ENCODE results near the gene PRR12.

DNA sequence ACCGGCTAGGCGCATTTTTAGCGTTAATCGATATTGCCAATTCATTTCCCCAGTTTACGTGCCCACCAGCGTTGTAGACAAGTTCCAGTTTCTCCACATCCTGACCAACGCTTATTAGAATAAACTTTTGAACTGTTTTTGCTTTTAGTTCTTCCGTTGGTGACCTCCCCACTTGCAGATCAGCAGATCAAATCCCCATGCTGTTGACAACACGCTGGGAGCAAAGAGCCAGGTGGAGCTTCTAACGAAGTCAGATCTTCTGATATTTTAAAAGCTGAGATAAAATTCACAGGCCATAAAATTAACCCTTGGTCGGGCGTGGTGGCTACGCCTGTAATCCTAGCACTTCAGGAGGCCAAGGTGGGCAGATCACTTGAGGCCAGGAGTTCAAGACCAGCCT is 41.9 kb upstream of the PRR12 start:
- TF ChIP-seq POLR2A (IDR thresholded peaks at IDR 0.05) (no peak), CTCF (IDR thresholded peaks at IDR 0.05 in 8 of 11, conservative IDR thresholded peaks at IDR 0.05 in 3 of 11) (no peak)
